IMR-90 (cell line): ENCODE data around the gene RGS3. TPM values are rescaled to one million over a fixed set of nuclear protein-coding genes. Genes with fewer than 3 reads are reported as not detected.

Source experiments
- ATAC-seq: fragments of 200-7000 bp; cut with Tn5 transposase; 2 replicates; pipeline ENCODE4 v1.9.1; 2020; ENCODE audit warnings: low read depth, mild to moderate bottlenecking, moderate library complexity
- BruUV-seq: library from RNA; stranded (reverse); fragments of 400-500 nt; replicated peaks from 2 replicates; lab custom pipeline; 2021; lab: Mats Ljungman, UMichigan
- CTCF ChIA-PET: fragments of 300-600 bp; formaldehyde crosslinking; extraction: SDS; loops from one replicate; lab custom pipeline; 2021; ENCODE audit warnings: antibody characterized with exemption; lab: Yijun Ruan, JAX
- POLR2A ChIA-PET: fragments of 300-600 bp; sonication (Branson Sonifier 250); formaldehyde crosslinking; loops from one replicate; lab custom pipeline; 2022; ENCODE audit warnings: antibody characterized with exemption; ENCODE audit not compliant: unreplicated experiment; lab: Charles Lee
- DNase-seq: peaks from one replicate; pipeline ENCODE4 v3.0.0; 2013
- H2AFZ ChIP-seq: replicated peaks from 2 replicates; pipeline ENCODE3; 2013; ENCODE audit warnings: low read length, mild to moderate bottlenecking; ENCODE audit not compliant: poor library complexity
- H2AK5ac ChIP-seq: 2 replicates; pipeline ENCODE4 v1.6.1; 2013; ENCODE audit warnings: low read depth, low read length, inconsistent platforms
- H2AK9ac ChIP-seq: replicated peaks from 2 replicates; pipeline ENCODE3; 2013; ENCODE audit warnings: mild to moderate bottlenecking, low read depth, low read length, moderate library complexity; ENCODE audit not compliant: poor library complexity
- H2BK120ac ChIP-seq: 2 replicates; pipeline ENCODE4 v1.6.1; 2013; ENCODE audit warnings: low read depth, low read length, inconsistent platforms
- H2BK15ac ChIP-seq: 3 replicates; pipeline ENCODE4 v1.6.1; 2013; ENCODE audit warnings: low read depth, low read length, inconsistent platforms
- H2BK20ac ChIP-seq: 2 replicates; pipeline ENCODE4 v1.6.1; 2013; ENCODE audit warnings: low read depth, mild to moderate bottlenecking, inconsistent platforms, low read length, moderate library complexity
- H2BK5ac ChIP-seq: 2 replicates; pipeline ENCODE4 v1.6.1; 2013; ENCODE audit warnings: mild to moderate bottlenecking, low read depth, low read length, inconsistent platforms; ENCODE audit not compliant: poor library complexity, severe bottlenecking
- H3K14ac ChIP-seq: replicated peaks from 2 replicates; pipeline ENCODE4 v1.6.1; 2013; ENCODE audit warnings: low read depth, low read length, inconsistent platforms
- H3K18ac ChIP-seq: 2 replicates; pipeline ENCODE4 v1.6.1; 2013; ENCODE audit warnings: low read depth, low read length, control low read depth
- H3K23ac ChIP-seq: 2 replicates; pipeline ENCODE4 v1.6.1; 2013; ENCODE audit warnings: low read depth, low read length, inconsistent platforms
- H3K27ac ChIP-seq: 2 replicates; pipeline ENCODE4 v1.5.1; 2013; ENCODE audit warnings: mild to moderate bottlenecking, control low read depth, low read length; ENCODE audit not compliant: insufficient read depth
- H3K27me3 ChIP-seq: 2 replicates; pipeline ENCODE4 v1.6.1; 2013; ENCODE audit warnings: low read length; ENCODE audit not compliant: control insufficient read depth, insufficient read depth
- H3K36me3 ChIP-seq: 2 replicates; pipeline ENCODE4 v1.6.1; 2013; ENCODE audit warnings: low read length, mixed read lengths; ENCODE audit not compliant: control insufficient read depth, insufficient read depth
- H3K4ac ChIP-seq: 2 replicates; pipeline ENCODE4 v1.6.1; 2013; ENCODE audit warnings: low read depth, low read length, inconsistent platforms
- H3K4me1 ChIP-seq: 2 replicates; pipeline ENCODE4 v1.6.1; 2013; ENCODE audit warnings: low read length, mixed read lengths; ENCODE audit not compliant: control insufficient read depth, insufficient read depth
- H3K4me2 ChIP-seq: 2 replicates; pipeline ENCODE4 v1.6.1; 2013; ENCODE audit warnings: low read depth, mild to moderate bottlenecking, control low read depth, low read length, moderate library complexity
- H3K4me3 ChIP-seq: 2 replicates; pipeline ENCODE4 v1.5.1; 2013; ENCODE audit warnings: low read depth, mild to moderate bottlenecking, control low read depth, low read length, moderate library complexity; ENCODE audit not compliant: insufficient read depth
- H3K56ac ChIP-seq: 2 replicates; pipeline ENCODE4 v1.6.1; 2013; ENCODE audit warnings: low read length, inconsistent platforms; ENCODE audit not compliant: insufficient read depth; ENCODE audit errors: extremely low read depth
- H3K79me1 ChIP-seq, 2 experiments: 2 replicates each; pipeline ENCODE4 v1.6.1; 2013; ENCODE audit warnings: low read length in 2 of 2, inconsistent platforms in 1 of 2, low read depth in 1 of 2
- H3K9ac ChIP-seq: 2 replicates; pipeline ENCODE4 v1.6.1; 2013; ENCODE audit warnings: low read depth, low read length, control low read depth
- H3K9me1 ChIP-seq: 2 replicates; pipeline ENCODE4 v1.6.1; 2013; ENCODE audit warnings: low read length, inconsistent platforms; ENCODE audit not compliant: insufficient read depth
- H3K9me3 ChIP-seq: 2 replicates; pipeline ENCODE4 v1.6.1; 2013; ENCODE audit warnings: low read length; ENCODE audit not compliant: control insufficient read depth, insufficient read depth
- H4K20me1 ChIP-seq: 2 replicates; pipeline ENCODE4 v1.6.1; 2013; ENCODE audit warnings: low read length, inconsistent platforms; ENCODE audit not compliant: insufficient read depth
- H4K5ac ChIP-seq: 2 replicates; pipeline ENCODE4 v1.6.1; 2013; ENCODE audit warnings: mild to moderate bottlenecking, low read depth, low read length, control low read depth
- H4K8ac ChIP-seq, 2 experiments: 2 replicates each; pipeline ENCODE4 v1.6.1; 2013; ENCODE audit warnings: low read depth in 2 of 2, low read length in 2 of 2, control low read depth in 1 of 2, inconsistent platforms in 1 of 2
- H4K91ac ChIP-seq: 2 replicates; pipeline ENCODE4 v1.6.1; 2013; ENCODE audit warnings: low read depth, low read length, inconsistent platforms; ENCODE audit not compliant: insufficient read depth
- ELK1 ChIP-seq: fragments of 150-350 bp; IDR thresholded peaks from 2 replicates; pipeline ENCODE4 v1.6.1; 2016; ENCODE audit warnings: low read depth, mild to moderate bottlenecking, low read length, moderate library complexity, borderline replicate concordance
- MAFK ChIP-seq: IDR thresholded peaks from 2 replicates; pipeline ENCODE4 v1.6.1; 2012; ENCODE audit warnings: low read depth, low read length, improper control_type of control experiment
- MXI1 ChIP-seq: IDR thresholded peaks from 2 replicates; pipeline ENCODE4 v1.6.1; 2012; ENCODE audit warnings: low read depth, mild to moderate bottlenecking, low read length, moderate library complexity, borderline replicate concordance
- NFE2L2 ChIP-seq: fragments of 150-350 bp; IDR thresholded peaks from 2 replicates; pipeline ENCODE4 v1.6.1; 2016; ENCODE audit warnings: low read depth, mild to moderate bottlenecking, low read length
- RAD21 ChIP-seq: IDR thresholded peaks from 2 replicates; pipeline ENCODE4 v1.6.1; 2012; ENCODE audit warnings: low read length, improper control_type of control experiment
- RCOR1 ChIP-seq: IDR thresholded peaks from 2 replicates; pipeline ENCODE4 v1.6.1; 2012; ENCODE audit warnings: mild to moderate bottlenecking, low read length, improper control_type of control experiment; ENCODE audit not compliant: insufficient replicate concordance
- WGBS, 2 experiments: methylation state at CpG; one replicate each; pipeline versions ENCODE4 v1.1.5 to v1.1.7; 2013; ENCODE audit warnings: missing lambda C conversion rate in 2 of 2; ENCODE audit not compliant: insufficient read length in 1 of 2; ENCODE audit errors: extremely low coverage in 2 of 2; 5-methylcytosine and 5-hydroxymethylcytosine counted together
- dilution Hi-C: fragments of 300-500 bp; cut with HindIII; formaldehyde crosslinking; loops from one replicate; pipeline ENCODE4 v1.14.3; 2018; ENCODE audit warnings: low sequenced_read_pairs; ENCODE audit not compliant: unreplicated experiment
- in situ Hi-C: fragments of 300-500 bp; cut with MboI; formaldehyde crosslinking; loops from 3 replicates; pipeline ENCODE4 v1.14.3; 2019; ENCODE audit warnings: low sequenced_read_pairs, inconsistent platforms, mixed read lengths
- intact Hi-C: fragments of 100-400 bp; cut with micrococcal nuclease; formaldehyde crosslinking; loops from 2 replicates; pipeline ENCODE4 v1.10.0; 2022
- polyA plus RNA-seq, 3 experiments: library from polyadenylated mRNA; depleted of rRNA; stranded (reverse); fragments of >200 nt; gene quantifications; 2 replicates each; pipeline ENCODE4 v1.2.3, GENCODE V29; 2012; ENCODE audit warnings: low replicate concordance in 1 of 3
- total RNA-seq: library from RNA; depleted of rRNA; stranded (reverse); fragments of >200 nt; gene quantifications from 2 replicates; pipeline ENCODE4 v1.2.3, GENCODE V29; 2012
- TF ChIP-seq, protein P1 (sequence below): conservative IDR thresholded peaks from 2 replicates; pipeline ENCODE4 v1.5.1; 2012; ENCODE audit warnings: mild to moderate bottlenecking, low read depth, low read length, improper control_type of control experiment

RGS3 gene
- total and polyA plus RNA-seq, 2 of the 4 experiments (the other 2 are of a cell fraction), result 51.8 to 65.6 TPM

GRCh38 chr9:113596616-113597320 is 133.2 kb downstream of the RGS3 start (continued):
- TF ChIP-seq MXI1, result no peak

DNA sequence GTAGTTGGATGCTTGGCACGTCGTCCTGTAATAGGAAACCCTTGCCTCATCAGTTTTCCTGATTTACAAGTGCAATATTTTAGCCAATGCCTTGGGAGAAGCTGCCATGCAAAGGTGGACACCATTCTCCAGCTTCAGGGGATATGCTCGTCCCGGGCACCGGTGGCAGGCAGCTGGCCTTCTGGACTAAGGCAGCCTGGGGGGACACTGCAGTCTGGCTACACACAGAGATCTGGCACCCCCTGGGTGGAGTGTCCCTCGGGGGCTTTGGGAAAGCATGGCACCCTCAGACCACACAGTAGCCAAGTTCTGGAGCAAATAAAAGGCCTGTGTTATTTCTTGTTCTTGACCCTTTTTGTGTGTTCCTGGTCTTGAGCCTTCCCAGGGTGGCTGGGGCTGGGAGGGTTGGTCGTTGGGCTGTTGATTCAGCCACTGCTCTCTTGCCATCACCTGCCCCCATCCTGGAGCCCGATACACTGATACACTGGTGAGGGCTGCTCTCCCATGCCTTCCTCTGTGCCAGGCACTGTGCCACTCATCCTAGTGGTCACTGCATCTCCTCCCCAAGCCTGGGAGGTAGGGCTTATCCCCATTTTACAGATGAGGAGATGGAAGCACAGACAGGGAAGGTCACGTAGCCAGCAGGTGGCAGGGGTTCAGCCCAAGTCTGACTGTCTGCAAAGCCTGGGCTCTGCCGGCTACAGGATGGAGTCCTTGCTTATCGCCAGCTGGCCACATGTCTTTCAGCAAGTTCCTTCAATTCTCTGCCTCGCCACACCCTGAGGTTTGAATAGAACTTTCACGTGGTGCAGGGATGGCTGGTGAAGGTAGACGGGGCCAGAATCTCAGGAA is 134.1 kb downstream of the RGS3 start:
- TF ChIP-seq, protein P1, sequence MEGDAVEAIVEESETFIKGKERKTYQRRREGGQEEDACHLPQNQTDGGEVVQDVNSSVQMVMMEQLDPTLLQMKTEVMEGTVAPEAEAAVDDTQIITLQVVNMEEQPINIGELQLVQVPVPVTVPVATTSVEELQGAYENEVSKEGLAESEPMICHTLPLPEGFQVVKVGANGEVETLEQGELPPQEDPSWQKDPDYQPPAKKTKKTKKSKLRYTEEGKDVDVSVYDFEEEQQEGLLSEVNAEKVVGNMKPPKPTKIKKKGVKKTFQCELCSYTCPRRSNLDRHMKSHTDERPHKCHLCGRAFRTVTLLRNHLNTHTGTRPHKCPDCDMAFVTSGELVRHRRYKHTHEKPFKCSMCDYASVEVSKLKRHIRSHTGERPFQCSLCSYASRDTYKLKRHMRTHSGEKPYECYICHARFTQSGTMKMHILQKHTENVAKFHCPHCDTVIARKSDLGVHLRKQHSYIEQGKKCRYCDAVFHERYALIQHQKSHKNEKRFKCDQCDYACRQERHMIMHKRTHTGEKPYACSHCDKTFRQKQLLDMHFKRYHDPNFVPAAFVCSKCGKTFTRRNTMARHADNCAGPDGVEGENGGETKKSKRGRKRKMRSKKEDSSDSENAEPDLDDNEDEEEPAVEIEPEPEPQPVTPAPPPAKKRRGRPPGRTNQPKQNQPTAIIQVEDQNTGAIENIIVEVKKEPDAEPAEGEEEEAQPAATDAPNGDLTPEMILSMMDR, result 0 out of 2 replicates have a peak, but pooled peaks have one; percentile 3
- TF ChIP-seq ELK1 (no peak), NFE2L2 (no peak), MAFK (no peak), RCOR1 (no peak), RAD21 (no peak)
- POLR2A ChIA-PET, result interaction anchor here (0.7 kb wide), 1 partner anchor 53 kb away, joined by 4 read pairs; no protein-coding TSS in a partner anchor

More for the DNA sequence above, 134.1 kb downstream of the RGS3 start:
- Histone ChIP-seq H4K8ac (peak overlapping the region in 1 of 2 experiments; percentile 9; a peak in 1 of 4 replicates), H2BK15ac (no peak overlapping the region), H2AK9ac (peak overlapping the region; percentile 77), H3K23ac (peak overlapping the region; percentile 68; the same call in 1 of the 2 replicates), H3K4me1 (peaks cover 54% of the 10 kb centered on the region), H3K27me3 (no peaks in the 10 kb centered on the region), H3K56ac (no peak overlapping the region), H3K9me3 (no peaks in the 10 kb centered on the region), H3K18ac (no peak overlapping the region), H2AK5ac (peak overlapping the region; percentile 25), H3K4me2 (no peak overlapping the region), H3K14ac (peak overlapping the region; percentile 10), H4K5ac (no peak overlapping the region), H2BK20ac (no peak overlapping the region), H3K4ac (peak overlapping the region; percentile 24; the same call in 1 of the 2 replicates), H3K9ac (no peak overlapping the region), H3K79me1 (peaks cover 0 to 69% of the 10 kb centered on the region in 2 experiments; a peak in 2 of 4 replicates), H3K27ac (no peak overlapping the region), H2BK5ac (peak overlapping the region; percentile 4), H2AFZ (no peak overlapping the region), H3K4me3 (no peak overlapping the region), H4K91ac (no peak overlapping the region), H3K9me1 (peaks cover 53% of the 10 kb centered on the region), H4K20me1 (peaks cover 42% of the 10 kb centered on the region), H2BK120ac (no peak overlapping the region), H3K36me3 (peaks cover 26% of the 10 kb centered on the region)
- in situ Hi-C loops (no loop called here), dilution Hi-C loops (no loop called here), intact Hi-C loops (no loop called here)
- CTCF ChIA-PET, result interaction anchor here (1.9 kb wide), 1 partner anchor 58 kb away, joined by 6 read pairs; no protein-coding TSS in a partner anchor
- no peak for DNase-seq
- ATAC-seq, result no peak
- WGBS, 2 experiments, result 90% methylated on average over 2 of the region's 14 CpGs; no CpG with 5 or more reads in 1 of the 2 experiments
- no TSS peak for BruUV-seq
